GM11168 (cell line): Measurements from ENCODE around the gene VWA2.

Source experiments
- in situ Hi-C: fragments of 300-500 bp; cut with MboI; formaldehyde crosslinking; loops from one replicate; pipeline ENCODE4 v1.12.0; 2022; ENCODE audit warnings: low sequenced_read_pairs; ENCODE audit not compliant: unreplicated experiment

VWA2 gene

GRCh38 chr10:114273910-114274309 lies 34.9 kb downstream of the VWA2 start:
- in situ Hi-C loops, result no loop called here

GRCh38 chr10:114274616-114275453 lies 35.8 kb downstream of the VWA2 start:
- in situ Hi-C loops, result no loop called here

- in situ Hi-C loops, result no loop called here
Observed at GRCh38 chr10:114276066-114276465, 37.0 kb downstream of the VWA2 start.

GRCh38 chr10:114276671-114277070 lies 37.6 kb downstream of the VWA2 start:
- in situ Hi-C loops, result no loop called here

- in situ Hi-C loops, result no loop called here
Observed at GRCh38 chr10:114278140-114278883, 39.3 kb downstream of the VWA2 start.

- in situ Hi-C loops, result no loop called here
Observed at GRCh38 chr10:114278884-114279191, 39.8 kb downstream of the VWA2 start.

GRCh38 chr10:114279289-114279688 lies 40.2 kb downstream of the VWA2 start:
- in situ Hi-C loops, result no loop called here

GRCh38 chr10:114279901-114280644 lies 41.0 kb downstream of the VWA2 start:
- in situ Hi-C loops, result no loop called here

- in situ Hi-C loops, result no loop called here
Observed at GRCh38 chr10:114281006-114281405, 42.0 kb downstream of the VWA2 start.

- in situ Hi-C loops, result no loop called here
Observed at GRCh38 chr10:114281461-114281860, 42.4 kb downstream of the VWA2 start.

GRCh38 chr10:114282526-114282925 lies 43.5 kb downstream of the VWA2 start:
- in situ Hi-C loops, result no loop called here

GRCh38 chr10:114283091-114283490 lies 44.0 kb downstream of the VWA2 start:
- in situ Hi-C loops, result no loop called here

- in situ Hi-C loops, result no loop called here
Observed at GRCh38 chr10:114283535-114284234, 44.6 kb downstream of the VWA2 start.

GRCh38 chr10:114284346-114285071 lies 45.5 kb downstream of the VWA2 start:
- in situ Hi-C loops, result no loop called here

- in situ Hi-C loops, result no loop called here
Observed at GRCh38 chr10:114285961-114286441, 46.9 kb downstream of the VWA2 start.

- in situ Hi-C loops, result no loop called here
Observed at GRCh38 chr10:114286921-114287320, 47.9 kb downstream of the VWA2 start.

- in situ Hi-C loops, result no loop called here
Observed at GRCh38 chr10:114288424-114289095, 49.5 kb downstream of the VWA2 start.

GRCh38 chr10:114289096-114289436 lies 50.0 kb downstream of the VWA2 start:
- in situ Hi-C loops, result no loop called here

GRCh38 chr10:114290038-114290437 lies 51.0 kb downstream of the VWA2 start:
- in situ Hi-C loops, result no loop called here
